T-helper 1 cell treated with Interleukin-12 subunit alpha and Interleukin-12 subunit beta and Interleukin-4 antibody, amounts not matched to agents 30 μg/mL and 1 μg/mL, for 36 hours (primary cell): Measurements from ENCODE around the gene TMEM30A.

Experiments used
- H3K27ac Mint-ChIP-seq: one replicate; pipeline ENCODE4 v1.8.0; 2021; ENCODE audit warnings: mild to moderate bottlenecking, mixed read lengths
- H3K27me3 Mint-ChIP-seq: one replicate; pipeline ENCODE4 v1.8.0; 2021; ENCODE audit warnings: low read depth, mixed read lengths
- H3K36me3 Mint-ChIP-seq: one replicate; pipeline ENCODE4 v1.8.0; 2021; ENCODE audit warnings: low read depth, mixed read lengths
- H3K4me1 Mint-ChIP-seq: one replicate; pipeline ENCODE4 v1.8.0; 2021; ENCODE audit warnings: low read depth, mixed read lengths
- H3K4me3 Mint-ChIP-seq: one replicate; pipeline ENCODE4 v1.8.0; 2021; ENCODE audit warnings: mild to moderate bottlenecking, moderate library complexity, mixed read lengths
- H3K9me3 Mint-ChIP-seq: one replicate; pipeline ENCODE4 v1.8.0; 2021; ENCODE audit warnings: mixed read lengths

Gene TMEM30A

DNA sequence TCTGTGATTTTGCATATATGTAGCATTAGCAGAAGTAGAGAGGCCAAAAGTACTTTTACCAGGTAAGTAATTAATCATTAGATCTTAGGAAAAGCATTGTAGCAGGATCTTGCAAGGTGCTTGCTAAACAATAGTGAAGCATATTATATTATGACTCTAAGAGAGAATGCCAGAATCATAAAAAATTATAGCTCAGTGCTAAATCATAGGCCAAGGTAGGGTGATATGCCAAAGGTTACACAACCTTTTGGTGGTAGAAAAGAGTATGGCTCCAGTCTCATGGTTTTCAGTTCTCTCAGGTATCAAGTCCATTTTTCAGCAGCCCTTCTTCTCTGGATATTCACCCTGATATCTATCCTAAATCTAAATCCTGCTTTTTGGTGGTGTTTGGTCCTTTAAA, 16.9 kb upstream of the TMEM30A start:
- Mint-ChIP-seq H3K9me3 (no peaks in the 10 kb centered on the region), H3K27me3 (no peaks in the 10 kb centered on the region), H3K4me1 (peaks cover 6% of the 10 kb centered on the region), H3K27ac (no peak overlapping the region), H3K4me3 (no peak overlapping the region), H3K36me3 (no peaks in the 10 kb centered on the region)

DNA sequence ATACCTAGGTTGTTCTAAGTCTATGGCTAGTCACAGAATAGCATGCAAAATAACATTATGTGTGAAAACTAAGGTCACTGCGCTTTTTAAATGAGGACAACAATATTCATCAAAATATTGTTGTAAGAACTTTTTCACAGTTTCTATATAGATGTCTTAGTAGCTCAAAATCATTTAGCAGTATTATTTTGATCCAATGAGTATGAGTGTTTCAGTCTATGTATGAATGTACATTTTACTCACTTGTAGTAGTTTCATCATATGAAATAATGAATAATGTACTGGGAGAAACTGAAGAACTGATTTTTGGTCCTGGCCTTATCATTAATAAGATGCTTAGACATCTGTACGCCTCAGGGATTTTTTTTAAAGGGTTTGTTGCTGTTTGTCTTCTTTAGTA, 16.5 kb upstream of the TMEM30A start:
- Mint-ChIP-seq H3K4me1 (peaks cover 3% of the 10 kb centered on the region), H3K27ac (no peak overlapping the region), H3K36me3 (no peaks in the 10 kb centered on the region), H3K4me3 (no peak overlapping the region), H3K27me3 (no peaks in the 10 kb centered on the region), H3K9me3 (no peaks in the 10 kb centered on the region)

GRCh38 chr6:75300531-75300855, 15.9 kb upstream of the TMEM30A start:
- Mint-ChIP-seq H3K4me3 (no peak overlapping the region), H3K4me1 (no peaks in the 10 kb centered on the region)

GRCh38 chr6:75299801-75300530, 15.4 kb upstream of the TMEM30A start:
- Mint-ChIP-seq H3K36me3 (no peaks in the 10 kb centered on the region), H3K27ac (no peak overlapping the region), H3K27me3 (no peaks in the 10 kb centered on the region), H3K4me1 (no peaks in the 10 kb centered on the region), H3K9me3 (no peaks in the 10 kb centered on the region), H3K4me3 (no peak overlapping the region)

More at GRCh38 chr6:75300531-75300855, 15.9 kb upstream of the TMEM30A start:
- H3K36me3 Mint-ChIP-seq: no peaks in the 10 kb centered on the region
- H3K27ac Mint-ChIP-seq: no peak overlapping the region
- no peaks in the 10 kb centered on the region for H3K9me3 Mint-ChIP-seq
- no peaks in the 10 kb centered on the region for H3K27me3 Mint-ChIP-seq

DNA sequence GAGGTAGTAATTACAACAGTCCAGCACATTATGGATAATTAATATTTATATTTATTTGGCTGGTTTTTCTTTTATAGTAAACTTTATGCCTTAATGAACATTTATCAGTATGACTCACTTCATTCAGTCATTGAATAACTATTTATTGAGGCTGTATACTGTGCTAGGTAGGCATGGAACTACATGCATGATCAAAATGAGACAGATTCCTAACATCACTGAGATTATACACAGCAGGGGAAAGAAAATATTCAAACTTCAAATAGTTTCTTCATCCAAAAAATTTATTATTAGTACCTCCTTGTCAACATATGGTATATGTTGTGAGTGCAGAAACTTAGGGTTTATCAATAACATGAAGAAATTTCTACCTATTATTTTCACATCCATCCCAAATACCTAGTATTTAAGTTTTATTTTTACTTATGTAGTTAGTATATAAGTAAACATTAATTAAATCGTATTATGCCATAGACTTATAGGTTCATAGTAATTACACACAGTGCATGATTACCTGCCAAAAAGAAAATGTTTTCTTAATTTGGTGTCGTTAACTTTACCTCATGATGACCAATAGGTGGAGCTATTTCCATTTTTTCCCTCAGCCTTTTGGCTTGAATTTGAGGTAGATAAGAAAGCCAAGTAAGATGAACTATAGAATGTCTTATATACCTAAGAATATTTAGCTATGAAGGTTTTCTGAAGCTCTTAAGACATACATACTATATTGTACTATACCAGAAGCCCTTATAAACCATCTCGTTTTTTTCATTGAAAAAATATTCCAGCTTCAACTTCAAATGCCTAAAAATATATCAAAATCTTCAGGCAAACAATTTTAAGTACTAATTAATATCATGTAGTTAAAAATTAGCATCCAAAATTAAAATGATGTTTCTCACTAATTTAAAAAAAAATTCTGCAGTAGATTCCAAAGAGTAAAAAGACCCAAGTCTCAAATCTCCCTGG, 12.5 kb upstream of the TMEM30A start:
- no peaks in the 10 kb centered on the region for H3K9me3 Mint-ChIP-seq
- no peak overlapping the region for H3K27ac Mint-ChIP-seq
- no peaks in the 10 kb centered on the region for H3K4me1 Mint-ChIP-seq
- H3K27me3 Mint-ChIP-seq: no peaks in the 10 kb centered on the region
- no peaks in the 10 kb centered on the region for H3K36me3 Mint-ChIP-seq
- H3K4me3 Mint-ChIP-seq: no peak overlapping the region

- H3K4me1 Mint-ChIP-seq: peaks cover 7% of the 10 kb centered on the region
- H3K9me3 Mint-ChIP-seq: no peaks in the 10 kb centered on the region
- H3K27ac Mint-ChIP-seq: no peak overlapping the region
- no peak overlapping the region for H3K4me3 Mint-ChIP-seq
- no peaks in the 10 kb centered on the region for H3K27me3 Mint-ChIP-seq
- peaks cover 3% of the 10 kb centered on the region for H3K36me3 Mint-ChIP-seq
Observed at GRCh38 chr6:75292555-75292954, 8.0 kb upstream of the TMEM30A start.

- Mint-ChIP-seq H3K36me3 (peaks cover 3% of the 10 kb centered on the region), H3K4me1 (peaks cover 15% of the 10 kb centered on the region), H3K4me3 (no peak overlapping the region), H3K27me3 (no peaks in the 10 kb centered on the region), H3K27ac (no peak overlapping the region), H3K9me3 (no peaks in the 10 kb centered on the region)
Observed at GRCh38 chr6:75291744-75292143, 7.2 kb upstream of the TMEM30A start.

DNA sequence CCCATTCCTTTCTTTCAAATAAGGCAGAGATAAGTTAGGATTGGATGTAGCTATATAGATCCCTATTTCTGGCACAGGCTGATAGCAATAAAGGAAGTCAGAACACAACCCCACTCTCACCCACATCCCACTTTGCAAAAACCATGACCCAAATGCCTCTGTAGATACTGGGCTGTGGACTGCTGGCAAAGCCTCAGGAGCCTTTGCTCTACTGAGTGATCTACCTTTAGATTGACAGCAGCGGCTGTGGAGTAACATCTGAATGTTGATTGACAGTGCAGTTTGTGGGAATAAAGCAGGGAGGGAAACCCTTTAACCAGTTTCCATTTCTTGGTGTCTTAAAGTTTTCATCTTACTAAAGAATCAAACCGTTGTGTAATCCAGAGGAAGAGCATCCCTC, 6.7 kb upstream of the TMEM30A start:
- Mint-ChIP-seq H3K27ac (no peak overlapping the region), H3K4me3 (no peak overlapping the region), H3K36me3 (peaks cover 3% of the 10 kb centered on the region), H3K27me3 (no peaks in the 10 kb centered on the region), H3K9me3 (no peaks in the 10 kb centered on the region), H3K4me1 (peaks cover 19% of the 10 kb centered on the region)

DNA sequence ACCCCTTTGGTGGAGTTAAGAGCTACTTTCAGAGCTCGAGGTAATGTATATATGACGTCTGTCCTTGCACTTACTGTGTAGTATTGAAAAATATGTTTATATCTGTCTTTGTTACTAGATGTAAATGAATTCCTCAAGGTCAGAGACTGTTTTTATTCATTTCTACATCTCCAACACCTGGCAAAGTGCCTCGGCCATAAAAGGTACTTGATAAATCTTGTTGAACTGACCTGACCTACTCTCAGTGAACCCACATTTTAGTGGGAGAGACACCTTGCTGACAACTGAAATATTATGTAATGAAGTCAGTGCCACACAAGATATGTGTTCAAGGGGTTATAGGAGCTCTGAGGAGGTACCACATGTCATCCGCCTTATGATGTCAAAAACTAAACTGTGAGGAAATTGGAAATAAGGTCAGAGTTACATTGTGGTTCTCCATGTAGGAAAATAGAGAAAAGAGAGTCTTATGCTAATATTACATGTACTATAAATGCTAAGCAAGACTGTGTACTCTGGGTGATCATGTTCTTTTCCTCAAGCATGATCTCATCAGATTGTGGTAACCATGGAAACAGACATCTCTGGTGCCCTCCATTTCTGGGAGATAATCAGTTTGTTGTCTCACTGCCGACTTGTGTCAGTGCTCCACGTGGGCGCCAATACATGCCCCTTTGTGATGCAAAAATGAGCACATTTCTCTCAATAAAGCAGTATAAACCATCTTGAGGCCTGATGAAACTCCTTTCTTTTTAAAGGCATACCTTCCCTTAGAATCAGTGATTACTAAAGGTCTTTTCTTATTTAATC, 5.7 kb upstream of the TMEM30A start:
- H3K36me3 Mint-ChIP-seq: peaks cover 3% of the 10 kb centered on the region
- H3K27ac Mint-ChIP-seq: no peak overlapping the region
- no peak overlapping the region for H3K4me3 Mint-ChIP-seq
- H3K4me1 Mint-ChIP-seq: peaks cover 20% of the 10 kb centered on the region
- H3K9me3 Mint-ChIP-seq: no peaks in the 10 kb centered on the region
- H3K27me3 Mint-ChIP-seq: no peaks in the 10 kb centered on the region

DNA sequence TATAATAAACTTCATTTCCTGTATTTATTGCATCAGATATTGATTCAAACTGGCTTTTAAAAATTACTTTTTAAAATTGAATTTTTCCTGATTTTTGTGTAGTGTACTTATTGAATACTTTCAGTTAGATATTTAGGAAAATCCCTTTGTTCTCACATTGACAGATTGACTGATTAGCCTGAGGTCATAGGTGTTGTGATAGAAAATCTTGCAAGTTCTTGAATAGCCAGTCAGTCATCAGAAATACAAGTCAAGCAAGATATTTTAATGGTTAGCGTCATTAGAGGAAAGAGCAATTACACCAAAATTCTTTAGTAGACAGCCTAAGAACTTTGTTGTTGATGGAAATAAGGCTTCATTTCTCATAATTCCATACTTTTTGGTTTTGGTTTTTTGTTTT, 3.4 kb upstream of the TMEM30A start:
- Mint-ChIP-seq H3K4me1 (peaks cover 20% of the 10 kb centered on the region), H3K36me3 (peaks cover 3% of the 10 kb centered on the region), H3K27me3 (no peaks in the 10 kb centered on the region), H3K9me3 (no peaks in the 10 kb centered on the region), H3K4me3 (no peak overlapping the region), H3K27ac (no peak overlapping the region)

- peaks cover 3% of the 10 kb centered on the region for H3K36me3 Mint-ChIP-seq
- H3K4me1 Mint-ChIP-seq: peaks cover 24% of the 10 kb centered on the region
- no peak overlapping the region for H3K4me3 Mint-ChIP-seq
- H3K27ac Mint-ChIP-seq: no peak overlapping the region
- no peaks in the 10 kb centered on the region for H3K9me3 Mint-ChIP-seq
- no peaks in the 10 kb centered on the region for H3K27me3 Mint-ChIP-seq
Observed at GRCh38 chr6:75287424-75287823, 2.8 kb upstream of the TMEM30A start.

GRCh38 chr6:75286955-75287354, 2.4 kb upstream of the TMEM30A start:
- H3K27ac Mint-ChIP-seq: no peak overlapping the region

DNA sequence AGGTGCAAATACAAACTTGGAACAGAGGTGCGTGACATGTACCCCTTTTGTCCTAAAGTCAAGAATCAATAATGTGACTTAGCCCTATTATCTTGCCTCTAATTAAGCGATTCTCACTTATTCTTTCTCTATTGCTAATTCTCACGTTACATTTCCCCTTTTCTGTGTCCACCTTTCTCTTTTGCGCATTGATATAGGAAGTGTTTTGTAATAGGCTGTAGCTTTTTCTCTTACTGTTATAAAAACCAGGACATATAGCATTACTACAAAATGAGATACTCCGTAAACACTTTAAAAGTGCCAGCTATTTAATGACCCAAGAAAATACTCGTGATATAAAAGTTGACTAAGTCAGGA, 669 bp upstream of the TMEM30A start:
- H3K4me3 Mint-ChIP-seq: no peak overlapping the region
- H3K9me3 Mint-ChIP-seq: no peaks in the 10 kb centered on the region
- H3K27ac Mint-ChIP-seq: no peak overlapping the region
- H3K36me3 Mint-ChIP-seq: peaks cover 3% of the 10 kb centered on the region
- H3K27me3 Mint-ChIP-seq: no peaks in the 10 kb centered on the region
- H3K4me1 Mint-ChIP-seq: peaks cover 26% of the 10 kb centered on the region

More at GRCh38 chr6:75286955-75287354, 2.4 kb upstream of the TMEM30A start:
- Mint-ChIP-seq H3K36me3 (peaks cover 3% of the 10 kb centered on the region), H3K27me3 (no peaks in the 10 kb centered on the region), H3K4me1 (peaks cover 26% of the 10 kb centered on the region), H3K9me3 (no peaks in the 10 kb centered on the region), H3K4me3 (peak overlapping the region; percentile 74)

GRCh38 chr6:75283907-75284631, 523 bp downstream of the TMEM30A start:
- H3K36me3 Mint-ChIP-seq: peaks cover 5% of the 10 kb centered on the region
- H3K27ac Mint-ChIP-seq: no peak overlapping the region
- H3K4me1 Mint-ChIP-seq: peaks cover 35% of the 10 kb centered on the region
- H3K27me3 Mint-ChIP-seq: no peaks in the 10 kb centered on the region
- no peak overlapping the region for H3K4me3 Mint-ChIP-seq
- no peaks in the 10 kb centered on the region for H3K9me3 Mint-ChIP-seq
